Heart left ventricle (tissue), 16 donors: ENCODE measurements around the gene DOCK1. TPM values are rescaled to one million over a fixed set of nuclear protein-coding genes. Genes with fewer than 3 reads are reported as not detected.

Source experiments
- ATAC-seq, 4 donors: fragments of 200-7000 bp; cut with Tn5 transposase; one replicate each; pipeline ENCODE4 v1.9.1; 2020 to 2022; ENCODE audit warnings: moderate library complexity in 4 of 4, mild to moderate bottlenecking in 3 of 4, moderate number of reproducible peaks in 1 of 4
- DNase-seq, 5 donors: peaks; one replicate each; pipeline ENCODE4 v3.0.0-alpha.2; 2020
- H3K27ac ChIP-seq, 12 donors: fragments of 200-600 bp; sonication (generic) in 4 of 12; one replicate each; pipeline versions ENCODE4 v1.5.0 to v1.8.0; 2016 to 2022; ENCODE audit warnings: mild to moderate bottlenecking in 2 of 12
- H3K27me3 ChIP-seq, 9 donors: fragments of 200-600 bp; sonication (generic) in 2 of 9; one replicate each; pipeline versions ENCODE4 v1.5.1 to v1.8.0; 2016 to 2022; ENCODE audit warnings: mild to moderate bottlenecking in 3 of 9
- H3K36me3 ChIP-seq, 9 donors: fragments of 200-600 bp; sonication (generic) in 2 of 9; one replicate each; pipeline versions ENCODE4 v1.5.0 to v1.8.0; 2018 to 2022; ENCODE audit warnings: mild to moderate bottlenecking in 2 of 9
- H3K4me1 ChIP-seq, 12 donors: fragments of 200-600 bp; sonication (generic) in 4 of 12; one replicate each; pipeline versions ENCODE4 v1.5.0 to v1.8.0; 2016 to 2022; ENCODE audit warnings: mild to moderate bottlenecking in 3 of 12
- H3K4me3 ChIP-seq, 12 donors: fragments of 200-600 bp; sonication (generic) in 4 of 12; one replicate each; pipeline versions ENCODE4 v1.5.0 to v1.8.0; 2017 to 2022; ENCODE audit warnings: mild to moderate bottlenecking in 9 of 12, moderate library complexity in 4 of 12
- H3K9me3 ChIP-seq, 12 donors: fragments of 200-600 bp; sonication (generic) in 4 of 12; one replicate each; pipeline versions ENCODE4 v1.5.0 to v1.8.0; 2016 to 2022; ENCODE audit warnings: mild to moderate bottlenecking in 1 of 12
- CTCF ChIP-seq, 12 donors: fragments of 200-600 bp; sonication (generic) in 4 of 12; IDR thresholded peaks; one replicate each; pipeline versions ENCODE4 v1.5.0 to v1.8.0; 2018 to 2022; ENCODE audit warnings: antibody characterized with exemption in 12 of 12, mild to moderate bottlenecking in 5 of 12
- POLR2A ChIP-seq, 2 donors: fragments of 450-650 bp; IDR thresholded peaks; one replicate each; pipeline ENCODE4 v1.6.1; 2017; ENCODE audit warnings: antibody characterized with exemption in 2 of 2, mild to moderate bottlenecking in 2 of 2, moderate library complexity in 2 of 2
- WGBS, 4 donors: extraction: QIAGEN DNeasy Blood & Tissue Kit in 2 of 4; methylation state at CpG; one replicate each; pipeline versions ENCODE4 v1.1.5 to v1.1.7; 2013 to 2018; 5-methylcytosine and 5-hydroxymethylcytosine counted together
- intact Hi-C, 10 donors: fragments of 100-400 bp; cut with DNase I; formaldehyde crosslinking; loops; one replicate each; pipeline versions ENCODE4 v1.11.1 to v1.14.2; 2022
- long read RNA-seq, 3 donors: library from polyadenylated mRNA; unstranded; transcript quantifications; one replicate each; pipeline ENCODE4 v2.0.0, GENCODE V29; 2020 to 2021
- polyA plus RNA-seq, 2 donors: library from polyadenylated mRNA; stranded (reverse); fragments of 200-250 nt; gene quantifications; one replicate each; pipeline ENCODE4 v1.2.3, GENCODE V29; 2013
- total RNA-seq, 9 donors: library from RNA; depleted of rRNA in 2 of 9; stranded (reverse); fragments of >200 nt in 2 of 9; fragmentation: NEBNext Ultra II Directional in 3 of 9; extraction: Animal tissue kit (Norgen Biotek cat#: 25700) in 3 of 9; gene quantifications; one replicate each; pipeline versions ENCODE4 v1.1.0 to v1.2.4, GENCODE V29; 2016 to 2023
- donor health status: ischemic (EF 13 %, LVEDD 7.1; RV severe dilation, severe dysfunction).
- donor health status: healthy with polysubstance abuse.
- donor health status: DM: no; HTN: yes; CAD: no.
- donor health status: DM: no; HTN: no; CAD: no.
- donor health status: ischemic (EF 25% LVEDD 6.9; RV normal size, moderate dysfunction).
- donor health status: ischemic (EF 25% LVEDD 5.7; RV mildly dilated, moderate dysfunction).
- donor health status: healthy.
- donor health status: DM: yes; HTN: yes; CAD: no.
- donor health status: ischemic (EF 35%, LVEDD 5.7; RV mildly dilated, moderate dysfunction).
- donor health status: nonischemic (EF 11% LVEDD 7.7; RV severe dilation, severe dysfunction).
- donor health status: DM: yes; HTN: yes; CAD: no.
- donor health status: PGD.
- donor health status: ischemic (EF 29% LVEDD 5.4; RV normal size, mild dysfunction).
- donor health status: nonischemic (EF 23%, LVEDD 6.1; RV moderate dilation, normal function).

DOCK1 gene
- total RNA-seq (10 to 100 TPM; 13.4 to 31.6 (median 20.6) TPM), polyA plus RNA-seq (10 to 100 TPM in 1 of 2 donors, 1 to 10 TPM in 1; 5.0 to 13.8 TPM)
- long read RNA-seq, donor 1, full-length matches to known transcripts, result 1 of 10 reads
- long read RNA-seq, donor 1, partial matches to known transcripts, result 2 of 10 reads
- long read RNA-seq, donor 1, other reads (novel, unspliced or antisense), result 7 of 10 reads
- long read RNA-seq, donor 2, full-length matches to known transcripts, result 3 of 19 reads
- long read RNA-seq, donor 2, partial matches to known transcripts, result 9 of 19 reads
- long read RNA-seq, donor 2, other reads (novel, unspliced or antisense), result 7 of 19 reads
- long read RNA-seq, donor 3, full-length matches to known transcripts, result 1 of 9 reads
- long read RNA-seq, donor 3, partial matches to known transcripts, result 4 of 9 reads
- long read RNA-seq, donor 3, other reads (novel, unspliced or antisense), result 4 of 9 reads

GRCh38 chr10:126904818-126905701 lies at the start of gene DOCK1:
Gene DOCK1 (plus strand): TSS chr10:126905428. CDS start chr10:126905518, 90 bp downstream.
- H3K9me3 ChIP-seq, result no peaks in the 10 kb centered on the region
- 1 to 7% (median 1%) methylated on average over 21 to 108 of the region's 108 CpGs for WGBS, 4 donors
- DNase-seq (peak; percentile 67 to 81 (median 79)), ATAC-seq (peak; percentile 40 to 89 (median 82))
- H3K4me1 ChIP-seq, result peaks cover 0 to 49% (median 26%) of the 10 kb centered on the region in 12 donors
- peak within 1 kb of the TSS; percentile 67 to 94 (median 84) for H3K4me3 ChIP-seq
- H3K27me3 ChIP-seq, result no peaks in the 10 kb centered on the region
- intact Hi-C loops, result loop anchor here in 3 of 10 donors (5.0 to 10.0 kb wide), 3 partner anchors 70 to 100 kb away; no protein-coding TSS in a partner anchor
- TF ChIP-seq POLR2A (IDR thresholded peaks at IDR 0.05) (no peak), CTCF (IDR thresholded peaks at IDR 0.05) (no peak)
- no peaks in the 10 kb centered on the region for H3K36me3 ChIP-seq
- H3K27ac ChIP-seq, result peak within 1 kb of the TSS; percentile 75 to 91 (median 86)

- TF ChIP-seq POLR2A (IDR thresholded peaks at IDR 0.05) (no peak), CTCF (IDR thresholded peaks at IDR 0.05) (peak in 1 of 12 donors; percentile 17)
- no peaks in the 10 kb centered on the region for H3K27me3 ChIP-seq
- H3K36me3 ChIP-seq, result no peaks in the 10 kb centered on the region
- no peak overlapping the region for H3K27ac ChIP-seq
- H3K4me1 ChIP-seq, result no peaks in the 10 kb centered on the region
- no peak overlapping the region for H3K4me3 ChIP-seq
- DNase-seq (no peak), ATAC-seq (no peak)
- intact Hi-C loops, result no loop called here
- WGBS, 4 donors, result 87 to 88% (median 87%) methylated on average over 8 of the region's 8 CpGs
- peaks cover 0 to 15% (median 0%) of the 10 kb centered on the region in 12 donors for H3K9me3 ChIP-seq
Measured at GRCh38 chr10:126857178-126857806, 47.9 kb upstream of the DOCK1 start.

- H3K4me1 ChIP-seq, result no peaks in the 10 kb centered on the region
- H3K36me3 ChIP-seq, result no peaks in the 10 kb centered on the region
- DNase-seq, result no peak
- no peak for TF ChIP-seq POLR2A (IDR thresholded peaks at IDR 0.05)
- TF ChIP-seq CTCF (IDR thresholded peaks at IDR 0.05), result no peak
- 79 to 85% (median 82%) methylated on average over 9 of the region's 9 CpGs for WGBS, 4 donors
- ATAC-seq, result no peak
- H3K4me3 ChIP-seq, result no peak overlapping the region
- no peak overlapping the region for H3K27ac ChIP-seq
- intact Hi-C loops, result no loop called here
- H3K9me3 ChIP-seq, result peaks cover 0 to 3% (median 0%) of the 10 kb centered on the region in 12 donors
- H3K27me3 ChIP-seq, result no peaks in the 10 kb centered on the region
Measured at GRCh38 chr10:126867567-126868365, 37.5 kb upstream of the DOCK1 start.
